Tibial artery (tissue), 4 donors: ENCODE results near the gene KCNIP3.
"Not testable (repeated sequence)": the region's sequence is repeated elsewhere in the genome, so short reads cannot be mapped to it uniquely, and the experiment has no call there.

Source experiments
- DNase-seq, 2 donors: peaks; one replicate each; pipeline ENCODE4 v3.0.0-alpha.2; 2019
- H3K27ac ChIP-seq, 2 donors: fragments of 200-600 bp; sonication (generic) in 1 of 2; 1 replicate in 1 of 2; 2 replicates in 1 of 2; pipeline ENCODE4 v1.5.1; 2018 to 2019; ENCODE audit warnings: mild to moderate bottlenecking in 1 of 2
- H3K27me3 ChIP-seq, 2 donors: fragments of 200-600 bp; sonication (generic) in 1 of 2; one replicate each; pipeline versions ENCODE4 v1.5.1 to v1.6.0; 2016 to 2019
- H3K36me3 ChIP-seq, 3 donors: fragments of 200-600 bp; sonication (generic) in 2 of 3; one replicate each; pipeline ENCODE4 v1.5.1; 2016 to 2019; ENCODE audit warnings: mild to moderate bottlenecking in 2 of 3
- H3K4me1 ChIP-seq, 4 donors: fragments of 200-600 bp; sonication (generic) in 2 of 4; 1 replicate in 3 of 4; 2 replicates in 1 of 4; pipeline ENCODE4 v1.5.1; 2016 to 2019
- H3K4me3 ChIP-seq, 2 donors: fragments of 200-600 bp; sonication (generic) in 1 of 2; 1 replicate in 1 of 2; 2 replicates in 1 of 2; pipeline ENCODE4 v1.5.1; 2018 to 2019; ENCODE audit warnings: mild to moderate bottlenecking in 2 of 2
- H3K9me3 ChIP-seq, 3 donors: fragments of 200-600 bp; sonication (generic) in 1 of 3; one replicate each; pipeline ENCODE4 v1.5.1; 2016 to 2019
- CTCF ChIP-seq, 2 experiments: fragments of 200-600 bp in 1 of 2; fragments of 450-650 bp in 1 of 2; IDR thresholded peaks; one replicate each; pipeline ENCODE4 v1.5.1; 2017 to 2019; ENCODE audit warnings: antibody characterized with exemption in 2 of 2, mild to moderate bottlenecking in 1 of 2, moderate library complexity in 1 of 2
- intact Hi-C: fragments of 100-400 bp; cut with DNase I; formaldehyde crosslinking; loops from one replicate; pipeline ENCODE4 v1.15.0; 2023; ENCODE audit warnings: low total_unique reads

The KCNIP3 gene

GRCh38 chr2:95399061-95399460, 101.9 kb downstream of the KCNIP3 start:
- DNase-seq, result peak in 1 of 2 donors; percentile 21
- intact Hi-C loops, result no loop called here
- Histone ChIP-seq H3K27me3 (no peaks in the 10 kb centered on the region), H3K36me3 (no peaks in the 10 kb centered on the region), H3K4me1 (peaks cover 0 to 19% (median 12%) of the 10 kb centered on the region in 4 donors), H3K9me3 (no peaks in the 10 kb centered on the region), H3K4me3 (no peak overlapping the region), H3K27ac (no peak overlapping the region)
- TF ChIP-seq CTCF (IDR thresholded peaks at IDR 0.05), result no peak

GRCh38 chr2:95401480-95401879, 104.3 kb downstream of the KCNIP3 start:
- no peaks in the 10 kb centered on the region for H3K9me3 ChIP-seq
- no peaks in the 10 kb centered on the region for H3K27me3 ChIP-seq
- no peak overlapping the region for H3K27ac ChIP-seq
- peak overlapping the region; percentile 85 to 87 for H3K4me3 ChIP-seq
- DNase-seq, result no peak
- no peaks in the 10 kb centered on the region for H3K36me3 ChIP-seq
- H3K4me1 ChIP-seq, result peaks cover 0 to 21% (median 13%) of the 10 kb centered on the region in 4 donors
- TF ChIP-seq CTCF (IDR thresholded peaks at IDR 0.05), result no peak
- intact Hi-C loops, result loop anchor here (5.0 kb wide), 1 partner anchor 54 kb away; no protein-coding TSS in a partner anchor

GRCh38 chr2:95402004-95402369, 104.8 kb downstream of the KCNIP3 start:
- H3K4me3 ChIP-seq, result peak overlapping the region; percentile 85 to 87
- H3K9me3 ChIP-seq, H3K27me3 ChIP-seq, H3K36me3 ChIP-seq, DNase-seq: not testable (repeated sequence)
- peaks cover 0 to 21% (median 13%) of the 10 kb centered on the region in 4 donors for H3K4me1 ChIP-seq
- H3K27ac ChIP-seq, result peak overlapping the region; percentile 80 to 85
- intact Hi-C loops, result loop anchor here (5.0 kb wide), 1 partner anchor 55 kb away; no protein-coding TSS in a partner anchor

GRCh38 chr2:95402370-95403203, 105.4 kb downstream of the KCNIP3 start, which contains the start of gene FAHD2A:
Gene FAHD2A (plus strand): TSS chr2:95402708. CDS start chr2:95405559, 2,851 bp downstream.
- Histone ChIP-seq H3K36me3 (peaks cover 0 to 7% (median 0%) of the 10 kb centered on the region in 3 donors), H3K9me3 (no peaks in the 10 kb centered on the region), H3K4me1 (peaks cover 0 to 21% (median 13%) of the 10 kb centered on the region in 4 donors), H3K4me3 (peak within 1 kb of the TSS; percentile 85 to 87), H3K27me3 (no peaks in the 10 kb centered on the region), H3K27ac (peak within 1 kb of the TSS; percentile 80 to 85)
- intact Hi-C loops, result loop anchor here (5.0 kb wide), 1 partner anchor 55 kb away; no protein-coding TSS in a partner anchor
- no peak for TF ChIP-seq CTCF (IDR thresholded peaks at IDR 0.05)
- peak; percentile 96 to 97 for DNase-seq

- DNase-seq, result peak in 1 of 2 donors; percentile 67
Observed at GRCh38 chr2:95403204-95403721, 106.1 kb downstream of the KCNIP3 start.

GRCh38 chr2:95403824-95404223, 106.7 kb downstream of the KCNIP3 start:
- H3K9me3 ChIP-seq, H3K36me3 ChIP-seq, H3K27me3 ChIP-seq, H3K27ac ChIP-seq: not testable (repeated sequence)
- Histone ChIP-seq H3K4me3 (peak overlapping the region in 1 of 2 donors; percentile 87), H3K4me1 (peaks cover 0 to 21% (median 13%) of the 10 kb centered on the region in 4 donors)
- intact Hi-C loops, result loop anchor here (5.0 kb wide), 1 partner anchor 57 kb away; no protein-coding TSS in a partner anchor
- peak in 1 of 2 donors; percentile 35 for DNase-seq

More at GRCh38 chr2:95403204-95403721, 106.1 kb downstream of the KCNIP3 start:
- H3K4me3 ChIP-seq, result peak overlapping the region; percentile 85 to 87
- not testable (repeated sequence) for H3K36me3 ChIP-seq, H3K27me3 ChIP-seq, H3K9me3 ChIP-seq
- peaks cover 0 to 21% (median 13%) of the 10 kb centered on the region in 4 donors for H3K4me1 ChIP-seq
- intact Hi-C loops, result loop anchor here (5.0 kb wide), 1 partner anchor 56 kb away; no protein-coding TSS in a partner anchor
- H3K27ac ChIP-seq, result peak overlapping the region; percentile 80 to 85
- peak in 1 of 2 experiments; percentile 24 for TF ChIP-seq CTCF (IDR thresholded peaks at IDR 0.05)

- H3K4me3 ChIP-seq, H3K36me3 ChIP-seq, H3K27me3 ChIP-seq, H3K9me3 ChIP-seq, H3K27ac ChIP-seq: not testable (repeated sequence)
- intact Hi-C loops, result loop anchor here (5.0 kb wide), 1 partner anchor 57 kb away; no protein-coding TSS in a partner anchor
- peaks cover 0 to 21% (median 13%) of the 10 kb centered on the region in 4 donors for H3K4me1 ChIP-seq
- DNase-seq, result peak in 1 of 2 donors; percentile 21
Observed at GRCh38 chr2:95404676-95405075, 107.5 kb downstream of the KCNIP3 start.

GRCh38 chr2:95411239-95411638, 114.1 kb downstream of the KCNIP3 start:
- H3K27ac ChIP-seq, H3K27me3 ChIP-seq, H3K9me3 ChIP-seq, H3K4me1 ChIP-seq, H3K4me3 ChIP-seq, intact Hi-C loops: not testable (repeated sequence)
- DNase-seq, result peak in 1 of 2 donors; percentile 46
- peaks cover 0 to 26% (median 0%) of the 10 kb centered on the region in 3 donors for H3K36me3 ChIP-seq
